HFF-Myc (cell line): ENCODE measurements around the gene CNKSR2.

ENCODE experiments used
- DNase-seq: peaks from one replicate; pipeline ENCODE4 v3.0.0-alpha.2; 2011; ENCODE audit warnings: low read depth; ENCODE audit errors: extremely low read depth
- H3K4me3 ChIP-seq: replicated peaks from 2 replicates; pipeline ENCODE4 v1.5.1; 2011; ENCODE audit warnings: low read depth, mild to moderate bottlenecking, control low read depth, low read length
- CTCF ChIP-seq: IDR thresholded peaks from 2 replicates; pipeline ENCODE4 v1.5.1; 2012; ENCODE audit warnings: mild to moderate bottlenecking, low read depth, low read length, control low read depth; ENCODE audit errors: missing control alignments

The CNKSR2 gene

GRCh38 chrX:21675931-21676330 lies 301.7 kb downstream of the CNKSR2 start:
- no peak for DNase-seq
- no peak overlapping the region for H3K4me3 ChIP-seq
- no peak for TF ChIP-seq CTCF

GRCh38 chrX:21678048-21678612 lies 303.9 kb downstream of the CNKSR2 start:
- H3K4me3 ChIP-seq = no peak overlapping the region
- no peak for DNase-seq
- no peak for TF ChIP-seq CTCF

GRCh38 chrX:21683941-21684340 lies 309.7 kb downstream of the CNKSR2 start:
- no peak for TF ChIP-seq CTCF
- no peak overlapping the region for H3K4me3 ChIP-seq
- DNase-seq = no peak

- H3K4me3 ChIP-seq = no peak overlapping the region
- no peak for DNase-seq
- no peak for TF ChIP-seq CTCF
Observed at GRCh38 chrX:21691512-21692018, 317.3 kb downstream of the CNKSR2 start.

GRCh38 chrX:21698272-21698671 lies 324.1 kb downstream of the CNKSR2 start:
- no peak overlapping the region for H3K4me3 ChIP-seq
- DNase-seq = no peak
- TF ChIP-seq CTCF = no peak

- DNase-seq = no peak
- H3K4me3 ChIP-seq = no peak overlapping the region
- TF ChIP-seq CTCF = no peak
Observed at GRCh38 chrX:21699136-21699535, 324.9 kb downstream of the CNKSR2 start.

GRCh38 chrX:21700275-21700674 lies 326.1 kb downstream of the CNKSR2 start:
- no peak overlapping the region for H3K4me3 ChIP-seq
- DNase-seq = no peak
- no peak for TF ChIP-seq CTCF
